Skeletal muscle cell (primary cell): Measurements from ENCODE around the gene GJD3.

Source experiments
- DNase-seq: peaks from one replicate; pipeline ENCODE4 v3.0.0-alpha.2; 2010; ENCODE audit warnings: low read depth
- H3K4me3 ChIP-seq: 2 replicates; pipeline ENCODE4 v1.5.1; 2011; ENCODE audit warnings: low read depth, mild to moderate bottlenecking, control low read depth, low read length, moderate library complexity

Gene GJD3

DNA sequence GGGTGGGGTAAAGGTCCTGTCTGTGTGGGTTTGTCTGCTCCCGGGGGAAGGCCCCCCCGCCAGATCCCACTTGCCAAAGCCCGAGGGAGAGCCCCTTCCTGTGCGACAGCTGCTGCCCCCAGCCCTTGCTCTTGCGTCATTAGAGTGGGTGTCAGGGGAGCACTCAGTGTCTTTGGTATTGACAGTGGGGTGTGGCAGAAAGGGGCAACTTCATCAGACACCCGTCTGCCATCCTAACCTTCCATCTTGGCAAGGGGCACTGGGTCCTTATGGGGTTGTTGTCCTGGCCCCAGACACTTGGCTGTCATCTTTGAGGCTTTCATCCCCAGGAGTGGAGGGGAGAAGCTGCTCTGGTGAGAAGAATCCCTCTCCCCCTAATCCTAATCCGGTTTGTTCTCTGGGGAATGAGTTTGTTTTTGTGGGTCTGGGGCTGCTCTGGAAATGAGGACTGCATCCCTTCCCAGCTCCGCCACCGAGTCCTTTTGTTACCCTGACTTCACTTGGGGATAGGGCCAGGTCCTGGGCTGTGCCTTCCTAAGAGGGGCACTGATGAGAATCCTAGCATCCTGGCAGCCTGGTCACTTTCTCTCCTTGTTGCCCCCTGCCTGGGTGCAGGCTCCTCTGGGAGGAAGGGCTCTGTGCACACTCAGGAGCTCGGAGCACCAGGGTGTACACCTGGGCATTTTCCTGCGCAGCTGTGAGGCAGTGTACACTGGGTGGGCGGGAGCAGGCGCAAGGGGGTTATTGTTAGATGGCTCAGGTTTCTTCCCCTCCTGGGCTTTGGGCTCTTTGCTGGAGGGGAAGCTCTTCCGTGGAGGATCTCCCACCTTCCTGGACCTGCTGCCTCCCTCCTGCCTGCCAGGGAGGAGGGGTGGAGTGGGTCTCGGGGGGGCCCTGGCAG, 21.1 kb downstream of the GJD3 start:
- H3K4me3 ChIP-seq = peak overlapping the region; percentile 57
- no peak for DNase-seq

DNA sequence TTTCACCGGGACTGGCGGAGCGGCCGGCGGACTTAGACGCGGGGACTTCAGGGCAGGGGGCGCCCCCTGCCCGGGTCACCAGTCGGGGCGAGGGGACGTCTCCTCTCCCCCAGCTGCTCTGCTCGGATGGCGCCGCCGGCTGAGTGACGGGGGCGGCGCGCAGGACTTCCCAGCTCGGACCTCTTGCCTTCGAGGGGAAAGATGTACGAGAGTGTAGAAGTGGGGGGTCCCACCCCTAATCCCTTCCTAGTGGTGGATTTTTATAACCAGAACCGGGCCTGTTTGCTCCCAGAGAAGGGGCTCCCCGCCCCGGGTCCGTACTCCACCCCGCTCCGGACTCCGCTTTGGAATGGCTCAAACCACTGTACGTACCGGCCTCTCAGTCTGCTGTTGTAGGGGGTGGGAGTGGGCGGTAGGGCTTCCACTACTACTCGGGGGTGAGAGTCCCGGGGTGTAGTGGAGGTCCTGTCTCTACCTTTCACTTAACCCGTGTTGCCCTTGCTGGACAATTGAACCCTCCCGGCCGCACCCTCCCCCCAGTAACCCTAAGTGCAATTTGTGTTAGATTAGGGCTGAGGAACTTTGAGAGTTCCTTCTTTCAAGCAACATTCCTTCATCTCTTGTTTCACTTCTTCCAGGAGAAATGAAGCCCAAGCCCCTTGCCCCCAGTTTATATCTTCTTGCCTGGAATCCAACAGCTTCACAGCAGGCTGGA, 21.9 kb downstream of the GJD3 start:
- peak overlapping the region; percentile 57 for H3K4me3 ChIP-seq
- no peak for DNase-seq

GRCh38 chr17:40341808-40342503, 22.6 kb downstream of the GJD3 start:
- no peak for DNase-seq
- H3K4me3 ChIP-seq = peak overlapping the region; percentile 57

- no peak for DNase-seq
- H3K4me3 ChIP-seq = peak overlapping the region; percentile 57
Observed at GRCh38 chr17:40340880-40341807, 23.4 kb downstream of the GJD3 start.

DNA sequence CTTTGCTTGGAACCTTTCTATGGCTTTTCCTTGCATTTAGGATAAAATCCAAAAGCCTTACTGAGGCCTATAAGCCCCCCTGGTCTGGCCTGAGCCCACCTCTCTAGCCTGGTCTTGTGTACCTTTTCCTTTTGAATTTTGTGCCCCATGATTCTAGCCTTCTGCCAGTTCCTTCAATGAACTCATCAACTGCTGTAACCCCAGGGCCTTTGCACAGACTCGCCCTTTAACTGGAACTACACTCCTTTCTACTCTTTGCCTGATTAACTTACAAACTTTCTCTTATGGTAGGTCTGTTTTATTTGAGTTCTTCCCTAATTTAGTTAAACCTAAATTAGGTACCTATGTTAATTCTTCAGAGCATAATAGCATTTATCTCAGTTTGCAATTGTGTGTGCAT, 24.2 kb downstream of the GJD3 start:
- no peak for DNase-seq
- H3K4me3 ChIP-seq = no peak overlapping the region

GRCh38 chr17:40338941-40339649, 25.4 kb downstream of the GJD3 start:
- DNase-seq = no peak
- H3K4me3 ChIP-seq = no peak overlapping the region

DNA sequence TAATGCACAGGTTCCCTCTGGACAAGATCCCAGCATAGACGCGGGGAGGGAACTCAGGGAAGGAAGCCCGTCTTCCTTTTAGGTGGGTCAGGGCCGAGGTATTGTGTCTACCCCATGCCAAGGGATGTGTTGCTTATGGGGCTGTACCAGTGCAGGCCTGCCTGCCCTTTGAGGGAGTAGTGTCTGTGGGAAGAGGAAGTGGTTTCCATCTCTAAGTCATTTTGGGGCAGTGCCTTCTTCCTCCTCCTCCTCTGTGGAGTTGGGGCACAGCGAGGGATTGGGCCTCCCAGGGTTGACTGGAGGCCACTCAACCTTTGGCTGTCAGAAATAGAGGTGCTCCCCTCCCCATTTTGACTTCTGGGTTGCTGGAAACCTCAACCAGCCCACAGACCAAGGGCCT, 26.5 kb downstream of the GJD3 start:
- H3K4me3 ChIP-seq = no peak overlapping the region
- no peak for DNase-seq

DNA sequence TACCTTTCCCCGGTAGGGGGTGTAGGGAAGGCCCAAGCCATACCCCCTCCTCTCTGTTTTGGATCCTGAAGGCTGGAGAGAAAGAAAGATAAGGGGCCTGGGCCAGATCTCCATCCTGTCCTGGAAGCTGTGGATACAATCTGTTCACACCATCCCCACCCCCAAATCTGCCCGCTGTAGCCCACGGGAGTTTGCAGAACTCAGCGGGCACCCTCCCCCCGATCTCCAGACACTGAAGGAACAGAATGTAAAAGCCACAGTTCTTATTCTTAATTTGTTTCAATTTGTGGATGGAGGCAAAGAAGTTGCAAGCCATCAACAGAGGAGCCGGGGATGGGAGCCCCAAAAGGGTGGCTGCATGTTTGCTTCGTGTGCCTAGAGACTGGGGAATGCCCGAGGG, 27.2 kb downstream of the GJD3 start:
- H3K4me3 ChIP-seq = no peak overlapping the region
- no peak for DNase-seq

DNA sequence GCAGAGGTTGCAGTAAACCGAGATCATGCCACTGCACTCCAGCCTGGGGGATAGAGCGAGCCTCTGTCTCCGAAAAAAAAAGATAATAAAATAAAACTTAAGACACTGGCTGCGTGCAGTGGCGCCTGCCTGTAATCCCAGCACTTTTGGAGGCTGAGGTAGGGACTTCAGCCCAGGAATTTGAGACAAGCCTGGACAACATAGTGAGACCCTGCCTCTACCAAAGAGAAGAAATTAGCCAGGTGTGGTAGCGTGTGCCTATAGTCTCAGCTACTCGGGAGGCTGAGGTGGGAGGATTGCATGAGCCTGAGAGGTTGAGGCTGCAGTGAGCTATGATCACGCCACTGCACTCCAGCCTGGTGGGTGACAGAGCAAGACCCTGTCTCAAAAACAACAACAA, 28.9 kb downstream of the GJD3 start:
- no peak for DNase-seq
- no peak overlapping the region for H3K4me3 ChIP-seq

DNA sequence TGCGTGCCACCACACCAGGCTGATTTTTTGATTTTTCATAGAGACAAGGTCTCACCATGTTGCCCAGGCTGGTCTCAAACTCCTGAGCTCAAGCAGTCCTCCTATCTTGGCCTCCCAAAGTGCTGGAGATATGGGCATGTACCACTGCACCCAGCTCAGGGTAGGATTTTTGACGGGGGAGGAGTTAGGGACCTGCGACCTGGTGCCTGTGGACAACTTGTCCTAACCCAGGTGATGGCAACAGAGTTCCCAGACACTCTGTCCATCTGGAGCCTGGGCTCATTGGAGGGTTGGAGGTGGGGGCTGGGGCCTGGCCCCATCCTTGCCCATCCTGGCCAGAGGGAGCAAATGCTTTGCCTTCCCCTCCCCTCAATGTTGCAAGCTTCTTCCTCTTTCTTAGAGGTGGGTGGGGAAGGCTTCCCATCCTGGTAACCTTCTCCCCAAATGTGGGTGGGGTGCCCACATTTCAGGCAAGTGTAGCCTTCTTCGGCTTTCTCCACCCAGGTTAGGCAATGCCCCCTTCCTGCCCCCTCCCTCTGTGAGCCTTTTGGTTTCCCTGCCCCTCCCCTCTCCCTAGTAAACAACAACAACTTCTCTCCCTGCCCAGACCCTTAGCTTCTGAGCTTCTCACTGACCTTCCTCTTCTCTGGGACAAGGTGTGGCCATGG, 30.6 kb downstream of the GJD3 start:
- no peak for DNase-seq

DNA sequence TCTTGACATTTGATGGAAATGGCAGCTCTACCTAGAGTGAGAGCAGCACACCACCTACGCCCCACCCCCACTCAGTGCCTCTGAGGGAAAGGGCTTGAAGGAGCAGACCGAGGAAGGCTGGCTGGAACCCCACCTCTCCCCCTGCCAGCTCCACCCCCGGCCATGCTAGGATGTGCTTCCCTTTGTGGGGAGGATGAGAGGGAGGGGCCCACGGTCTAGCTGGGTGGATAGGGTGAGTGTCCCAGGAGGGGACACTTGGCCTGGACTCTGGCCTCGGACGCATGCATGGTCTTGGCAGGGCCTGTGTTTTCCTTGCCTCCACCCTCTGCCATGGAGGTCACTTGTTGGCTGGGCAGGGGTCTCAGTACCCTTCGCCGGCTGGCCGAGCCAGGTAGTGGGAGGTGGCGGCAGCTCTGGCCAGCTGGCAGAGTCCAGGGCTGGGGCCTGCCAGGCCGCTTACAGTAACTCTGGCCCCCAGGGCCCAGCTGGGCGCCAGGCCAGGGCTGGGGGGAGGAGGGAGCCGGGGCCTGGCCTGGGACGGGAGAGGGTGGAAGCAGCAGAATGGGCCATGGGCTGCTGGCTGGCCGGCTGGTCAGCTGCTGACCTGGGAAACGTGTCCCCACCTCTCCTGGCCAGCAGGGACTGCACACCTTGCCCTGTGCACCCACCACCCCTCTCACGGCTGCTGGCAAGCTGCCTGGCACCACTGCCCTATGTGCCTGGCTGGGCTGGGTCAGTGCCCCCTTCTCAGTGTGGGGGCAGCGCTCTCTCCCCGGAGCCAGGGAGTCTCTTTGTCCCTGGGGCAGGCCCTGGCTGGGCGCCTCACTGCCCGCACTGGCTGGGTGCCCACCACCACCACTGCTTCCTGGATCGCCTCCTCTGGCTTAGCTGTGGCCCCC, 32.5 kb downstream of the GJD3 start:
- no peak for DNase-seq
- no peak overlapping the region for H3K4me3 ChIP-seq

More for the DNA sequence above, 30.6 kb downstream of the GJD3 start:
- no peak overlapping the region for H3K4me3 ChIP-seq

GRCh38 chr17:40330850-40331470, 33.6 kb downstream of the GJD3 start:
- H3K4me3 ChIP-seq = no peak overlapping the region
- DNase-seq = no peak

GRCh38 chr17:40329839-40330794, 34.4 kb downstream of the GJD3 start:
- H3K4me3 ChIP-seq = no peak overlapping the region
- DNase-seq = no peak

- DNase-seq = no peak
- no peak overlapping the region for H3K4me3 ChIP-seq
Observed at GRCh38 chr17:40328386-40328766, 36.2 kb downstream of the GJD3 start.

GRCh38 chr17:40327735-40328385, 36.7 kb downstream of the GJD3 start:
- DNase-seq = no peak
- no peak overlapping the region for H3K4me3 ChIP-seq
